Activated naive CD4-positive, alpha-beta T cell treated with anti-CD3 and anti-CD28 coated beads for 36 hours (primary cell): ENCODE results near the gene UGGT2. TPM values are rescaled to one million over a fixed set of nuclear protein-coding genes. Genes with fewer than 3 reads are reported as not detected.
A peak's percentile ranks its signal among the peaks of the same experiment; 100 is the strongest.
"Not testable (repeated sequence)": the region's sequence is repeated elsewhere in the genome, so short reads cannot be mapped to it uniquely, and the experiment has no call there.

ENCODE experiments used
- CTCF ChIA-PET: fragments of 350-600 bp; sonication (Branson Sonifier 250); formaldehyde crosslinking; loops from one replicate; lab custom pipeline; 2021; ENCODE audit warnings: antibody characterized with exemption; lab: Charles Lee
- DNase-seq: peaks from one replicate; pipeline ENCODE4 v3.0.0-alpha.2; 2020
- H3K27ac Mint-ChIP-seq: one replicate; pipeline ENCODE4 v1.8.0; 2021; ENCODE audit warnings: mild to moderate bottlenecking, mixed read lengths
- H3K27me3 Mint-ChIP-seq: one replicate; pipeline ENCODE4 v1.8.0; 2021; ENCODE audit warnings: low read depth, mixed read lengths
- H3K36me3 Mint-ChIP-seq: one replicate; pipeline ENCODE4 v1.8.0; 2021; ENCODE audit warnings: low read depth, mixed read lengths
- H3K4me1 Mint-ChIP-seq: one replicate; pipeline ENCODE4 v1.8.0; 2021; ENCODE audit warnings: low read depth, mixed read lengths
- H3K4me3 Mint-ChIP-seq: one replicate; pipeline ENCODE4 v1.8.0; 2021; ENCODE audit warnings: mild to moderate bottlenecking, moderate library complexity, mixed read lengths
- H3K9me3 Mint-ChIP-seq: one replicate; pipeline ENCODE4 v1.8.0; 2021; ENCODE audit warnings: mixed read lengths
- intact Hi-C: fragments of 100-400 bp; cut with micrococcal nuclease; formaldehyde crosslinking; loops from one replicate; pipeline ENCODE4 v1.15.1; 2023
- total RNA-seq, 2 experiments: library from RNA; stranded (reverse); gene quantifications; one replicate each; pipeline ENCODE4 v1.2.3, GENCODE V29; 2021

The UGGT2 gene
- total RNA-seq, 2 experiments from 2014 or later, result 0.12 TPM; not detected in 1

- H3K4me3 Mint-ChIP-seq, result no peak overlapping the region
- no peaks in the 10 kb centered on the region for H3K9me3 Mint-ChIP-seq
- H3K27me3 Mint-ChIP-seq, result peaks cover 2% of the 10 kb centered on the region
- no peak for DNase-seq
- H3K4me1 Mint-ChIP-seq, result no peaks in the 10 kb centered on the region
- H3K36me3 Mint-ChIP-seq, result no peaks in the 10 kb centered on the region
- intact Hi-C loops, result no loop called here
- CTCF ChIA-PET, result interaction anchor here (1.8 kb wide), 1 partner anchor 24 kb away, joined by 5 read pairs; no protein-coding TSS in a partner anchor
- H3K27ac Mint-ChIP-seq, result no peak overlapping the region
These were observed 194.7 kb downstream of the UGGT2 start for GRCh38 chr13:95858286-95859075.

DNA sequence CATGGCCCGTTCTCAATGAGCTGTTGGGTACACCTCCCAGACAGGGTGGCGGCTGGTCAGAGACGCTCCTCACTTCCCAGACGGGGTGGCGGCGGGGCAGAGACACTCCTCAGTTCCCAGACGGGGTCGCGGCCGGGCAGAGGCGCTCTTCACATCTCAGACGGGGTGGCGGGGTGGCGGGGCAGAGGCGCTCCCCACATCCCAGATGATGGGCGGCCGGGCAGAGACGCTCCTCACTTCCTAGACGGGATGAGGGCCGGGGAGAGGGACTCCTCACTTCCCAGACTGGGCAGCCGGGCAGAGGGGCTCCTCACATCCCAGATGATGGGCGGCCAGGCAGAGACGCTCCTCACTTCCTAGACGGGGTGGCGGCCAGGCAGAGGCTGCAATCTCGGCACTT lies 207.5 kb downstream of the UGGT2 start:
- H3K9me3 Mint-ChIP-seq, H3K27ac Mint-ChIP-seq, intact Hi-C loops, H3K4me3 Mint-ChIP-seq, DNase-seq, H3K4me1 Mint-ChIP-seq, H3K36me3 Mint-ChIP-seq, CTCF ChIA-PET: not testable (repeated sequence)
- H3K27me3 Mint-ChIP-seq, result peaks cover 19% of the 10 kb centered on the region

DNA sequence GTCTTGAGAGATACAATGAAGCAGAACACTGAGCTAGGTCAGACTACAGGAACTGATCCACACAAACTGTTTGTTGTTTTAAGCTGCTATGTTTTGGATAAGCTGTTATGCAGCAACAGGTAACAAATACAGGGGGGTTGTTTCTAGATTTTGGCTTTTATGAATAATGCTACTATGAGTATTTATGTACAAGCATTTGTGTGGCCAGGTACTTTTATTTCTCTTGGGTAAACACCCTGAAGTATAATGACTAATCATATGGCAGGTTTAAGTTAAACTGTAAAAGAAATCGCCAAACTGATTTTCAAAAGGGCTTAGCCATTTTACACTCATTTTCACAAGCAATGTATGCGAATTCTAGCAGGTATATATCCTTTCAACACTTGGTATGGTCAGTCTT lies 210.3 kb downstream of the UGGT2 start:
- H3K27ac Mint-ChIP-seq, result no peak overlapping the region
- H3K9me3 Mint-ChIP-seq, result peaks cover 5% of the 10 kb centered on the region
- peaks cover 23% of the 10 kb centered on the region for H3K27me3 Mint-ChIP-seq
- CTCF ChIA-PET, result interaction anchor here (1.5 to 1.6 kb wide), 2 partner anchors 8 to 9 kb away, joined by 4 to 5 read pairs; no protein-coding TSS in a partner anchor
- H3K36me3 Mint-ChIP-seq, result peaks cover 1% of the 10 kb centered on the region
- no peak for DNase-seq
- no peak overlapping the region for H3K4me3 Mint-ChIP-seq
- intact Hi-C loops, result no loop called here
- H3K4me1 Mint-ChIP-seq, result no peaks in the 10 kb centered on the region

- no peaks in the 10 kb centered on the region for H3K4me1 Mint-ChIP-seq
These were observed 211.3 kb downstream of the UGGT2 start for GRCh38 chr13:95841894-95842293.

DNA sequence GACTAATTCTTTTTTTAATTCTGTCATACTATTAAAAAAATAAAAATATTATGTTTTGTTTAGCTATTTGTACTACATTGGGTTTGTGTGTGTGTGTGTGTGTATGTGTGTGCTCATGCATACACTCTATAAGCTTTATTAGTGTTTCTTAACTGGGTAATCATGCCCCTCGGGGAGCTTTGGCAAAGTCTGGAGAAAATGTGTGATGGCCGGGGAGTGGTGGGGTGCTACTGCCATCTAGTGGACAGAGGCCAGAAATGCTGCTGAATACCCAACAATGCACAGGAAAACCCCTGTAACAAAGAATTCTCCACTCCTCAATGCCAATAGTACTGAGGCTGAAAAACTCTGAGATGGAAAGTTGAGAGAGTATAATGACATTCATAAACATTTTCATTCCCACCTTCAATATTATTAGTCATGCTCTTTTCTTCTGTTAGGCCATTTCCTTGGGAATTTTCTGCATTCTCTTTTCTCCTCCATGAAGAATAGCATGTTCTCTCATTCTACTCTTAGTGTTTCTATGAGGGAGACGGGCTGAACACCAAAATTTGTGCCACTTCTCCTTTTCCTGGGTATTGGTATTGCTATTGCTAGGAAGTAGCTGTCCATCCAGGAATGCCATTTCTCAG lies 219.0 kb downstream of the UGGT2 start:
- peaks cover 1% of the 10 kb centered on the region for H3K36me3 Mint-ChIP-seq
- no peaks in the 10 kb centered on the region for H3K4me1 Mint-ChIP-seq
- peak; percentile 77 for DNase-seq
- H3K27ac Mint-ChIP-seq, result no peak overlapping the region
- H3K9me3 Mint-ChIP-seq, result peaks cover 13% of the 10 kb centered on the region
- CTCF ChIA-PET, result interaction anchor here (0.6 to 6.5 kb wide), 29 partner anchors 9 to 454 kb away, joined by 3 to 144 read pairs (median 5); no protein-coding TSS in a partner anchor
- H3K27me3 Mint-ChIP-seq, result peaks cover 22% of the 10 kb centered on the region
- intact Hi-C loops, result loop anchor here (1.0 to 5.0 kb wide), 9 partner anchors 158 to 645 kb away; partner anchors contain the start of gene CLDN10
- no peak overlapping the region for H3K4me3 Mint-ChIP-seq

More at GRCh38 chr13:95841894-95842293, 211.3 kb downstream of the UGGT2 start:
- DNase-seq, result no peak
- H3K9me3 Mint-ChIP-seq, result peaks cover 8% of the 10 kb centered on the region
- peaks cover 1% of the 10 kb centered on the region for H3K36me3 Mint-ChIP-seq
- intact Hi-C loops, result no loop called here
- peaks cover 27% of the 10 kb centered on the region for H3K27me3 Mint-ChIP-seq
- CTCF ChIA-PET, result no interaction called here
- H3K4me3 Mint-ChIP-seq, result no peak overlapping the region
- H3K27ac Mint-ChIP-seq, result no peak overlapping the region

GRCh38 chr13:95833719-95834118 lies 219.5 kb downstream of the UGGT2 start:
- Mint-ChIP-seq H3K36me3 (no peaks in the 10 kb centered on the region), H3K27me3 (peaks cover 22% of the 10 kb centered on the region), H3K27ac (no peak overlapping the region), H3K4me3 (no peak overlapping the region), H3K9me3 (peaks cover 11% of the 10 kb centered on the region), H3K4me1 (no peaks in the 10 kb centered on the region)
- intact Hi-C loops, result loop anchor here (1.0 to 5.0 kb wide), 9 partner anchors 157 to 644 kb away; partner anchors contain the start of gene CLDN10
- DNase-seq, result no peak
- CTCF ChIA-PET, result interaction anchor here (0.6 to 6.5 kb wide), 28 partner anchors 10 to 453 kb away, joined by 3 to 144 read pairs (median 5); no protein-coding TSS in a partner anchor

DNA sequence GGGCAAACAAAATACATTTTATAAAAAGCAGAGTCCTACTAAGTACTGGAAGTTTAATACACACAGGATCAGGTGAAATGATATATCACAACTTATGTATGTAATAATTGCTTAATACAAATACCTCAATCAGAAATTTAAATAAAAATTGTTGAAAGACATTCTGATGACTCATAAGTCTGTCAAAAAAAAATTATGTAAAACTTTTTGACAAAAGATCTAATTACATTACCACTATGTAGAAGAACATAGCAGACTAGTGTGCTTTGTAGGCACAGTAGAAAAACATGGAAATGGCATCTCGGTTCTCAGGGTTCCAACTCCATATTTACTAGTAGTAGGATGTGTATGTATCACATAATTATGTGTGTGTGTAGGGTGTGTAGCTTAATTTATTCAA lies 220.1 kb downstream of the UGGT2 start:
- no peaks in the 10 kb centered on the region for H3K4me1 Mint-ChIP-seq
- intact Hi-C loops, result loop anchor here (5.0 kb wide), 3 partner anchors 281 to 536 kb away; partner anchors contain the start of gene CLDN10
- peaks cover 25% of the 10 kb centered on the region for H3K27me3 Mint-ChIP-seq
- no peak overlapping the region for H3K27ac Mint-ChIP-seq
- no peak overlapping the region for H3K4me3 Mint-ChIP-seq
- no peak for DNase-seq
- peaks cover 8% of the 10 kb centered on the region for H3K9me3 Mint-ChIP-seq
- H3K36me3 Mint-ChIP-seq, result no peaks in the 10 kb centered on the region
- CTCF ChIA-PET, result interaction anchor here (0.6 to 6.5 kb wide), 21 partner anchors 10 to 452 kb away, joined by 3 to 144 read pairs (median 4); no protein-coding TSS in a partner anchor

DNA sequence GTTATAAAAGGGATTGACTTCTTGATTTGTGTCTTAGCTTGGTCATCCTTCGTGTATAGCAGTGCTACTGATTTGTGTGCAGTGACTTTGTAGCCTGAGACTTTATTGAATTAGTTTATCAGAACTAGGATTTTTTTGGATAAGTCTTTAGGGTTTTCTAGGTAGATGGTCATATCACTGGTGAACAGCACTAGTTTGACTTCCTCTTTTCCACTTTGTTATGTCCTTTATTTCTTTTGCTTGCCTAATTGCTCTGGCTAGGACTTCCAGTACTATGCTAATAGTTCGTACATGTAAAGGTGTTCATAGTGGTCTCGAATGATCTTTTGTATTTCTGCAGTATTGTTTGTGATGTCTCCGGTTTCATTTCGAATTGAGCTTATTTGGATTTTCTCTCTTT lies 230.9 kb downstream of the UGGT2 start:
- Mint-ChIP-seq H3K27ac (no peak overlapping the region), H3K4me1 (no peaks in the 10 kb centered on the region), H3K27me3 (peaks cover 21% of the 10 kb centered on the region), H3K9me3 (no peaks in the 10 kb centered on the region), H3K36me3 (no peaks in the 10 kb centered on the region), H3K4me3 (no peak overlapping the region)
- DNase-seq, result no peak
- CTCF ChIA-PET, result interaction anchor here (4.7 kb wide), 1 partner anchor 11 kb away, joined by 28 read pairs; no protein-coding TSS in a partner anchor
- intact Hi-C loops, result no loop called here

- CTCF ChIA-PET, result no interaction called here
- DNase-seq, result no peak
- intact Hi-C loops, result no loop called here
- Mint-ChIP-seq H3K27ac (no peak overlapping the region), H3K9me3 (peaks cover 13% of the 10 kb centered on the region), H3K4me3 (no peak overlapping the region), H3K36me3 (peaks cover 1% of the 10 kb centered on the region), H3K27me3 (peaks cover 13% of the 10 kb centered on the region), H3K4me1 (no peaks in the 10 kb centered on the region)
These were observed 238.7 kb downstream of the UGGT2 start for GRCh38 chr13:95814495-95814894.

GRCh38 chr13:95813139-95813538 lies 240.1 kb downstream of the UGGT2 start:
- H3K36me3 Mint-ChIP-seq, result peaks cover 1% of the 10 kb centered on the region

GRCh38 chr13:95809429-95809828 lies 243.8 kb downstream of the UGGT2 start:
- Mint-ChIP-seq H3K27me3 (peaks cover 36% of the 10 kb centered on the region), H3K4me3 (no peak overlapping the region), H3K9me3 (peaks cover 19% of the 10 kb centered on the region), H3K36me3 (peaks cover under 1% of the 10 kb centered on the region), H3K27ac (no peak overlapping the region), H3K4me1 (no peaks in the 10 kb centered on the region)
- intact Hi-C loops, result no loop called here
- no peak for DNase-seq
- CTCF ChIA-PET, result no interaction called here

More at GRCh38 chr13:95813139-95813538, 240.1 kb downstream of the UGGT2 start:
- intact Hi-C loops, result no loop called here
- Mint-ChIP-seq H3K4me1 (no peaks in the 10 kb centered on the region), H3K9me3 (peaks cover 17% of the 10 kb centered on the region), H3K27me3 (peaks cover 25% of the 10 kb centered on the region), H3K4me3 (no peak overlapping the region), H3K27ac (no peak overlapping the region)
- DNase-seq, result no peak
- CTCF ChIA-PET, result no interaction called here

GRCh38 chr13:95805921-95806320 lies 247.3 kb downstream of the UGGT2 start:
- CTCF ChIA-PET, result no interaction called here
- DNase-seq, result no peak
- no peaks in the 10 kb centered on the region for H3K36me3 Mint-ChIP-seq
- H3K27ac Mint-ChIP-seq, result no peak overlapping the region
- no peak overlapping the region for H3K4me3 Mint-ChIP-seq
- H3K27me3 Mint-ChIP-seq, result peaks cover 39% of the 10 kb centered on the region
- H3K9me3 Mint-ChIP-seq, result peaks cover 7% of the 10 kb centered on the region
- intact Hi-C loops, result no loop called here
- H3K4me1 Mint-ChIP-seq, result no peaks in the 10 kb centered on the region
